Suprapubic skin (tissue), 4 donors: ENCODE measurements around the gene DPYSL5. TPM values are rescaled to one million over a fixed set of nuclear protein-coding genes. Genes with fewer than 3 reads are reported as not detected.

Experiments
- DNase-seq, 2 donors: peaks; one replicate each; pipeline ENCODE4 v3.0.0-alpha.2; 2019; ENCODE audit warnings: low spot score in 2 of 2
- H3K27ac ChIP-seq: fragments of 200-600 bp; sonication (generic); one replicate; pipeline ENCODE4 v1.5.1; 2019
- H3K27me3 ChIP-seq: fragments of 200-600 bp; sonication (generic); one replicate; pipeline ENCODE4 v1.5.1; 2019
- H3K36me3 ChIP-seq: fragments of 200-600 bp; sonication (generic); one replicate; pipeline ENCODE4 v1.5.1; 2019
- H3K4me1 ChIP-seq: fragments of 200-600 bp; sonication (generic); one replicate; pipeline ENCODE4 v1.5.1; 2019
- H3K4me3 ChIP-seq: fragments of 200-600 bp; sonication (generic); one replicate; pipeline ENCODE4 v1.5.1; 2019; ENCODE audit warnings: mild to moderate bottlenecking
- H3K9me3 ChIP-seq: fragments of 200-600 bp; sonication (generic); one replicate; pipeline ENCODE4 v1.5.1; 2019
- CTCF ChIP-seq, 2 donors: fragments of 200-600 bp in 1 of 2; fragments of 450-650 bp in 1 of 2; sonication (generic) in 1 of 2; IDR thresholded peaks; one replicate each; pipeline ENCODE4 v1.5.1; 2016 to 2019; ENCODE audit warnings: antibody characterized with exemption in 2 of 2, mild to moderate bottlenecking in 1 of 2, moderate library complexity in 1 of 2
- EP300 ChIP-seq: sonication (generic); formaldehyde crosslinking; IDR thresholded peaks from one replicate; pipeline ENCODE4 v1.6.1; 2017; ENCODE audit warnings: antibody characterized with exemption
- POLR2A ChIP-seq, 2 donors: fragments of 450-650 bp; IDR thresholded peaks; one replicate each; pipeline ENCODE4 v1.6.1; 2017; ENCODE audit warnings: antibody characterized with exemption in 2 of 2, mild to moderate bottlenecking in 2 of 2, moderate library complexity in 2 of 2
- POLR2AphosphoS5 ChIP-seq, 3 donors: sonication (generic); formaldehyde crosslinking; IDR thresholded peaks; one replicate each; pipeline ENCODE4 v1.6.1; 2017; ENCODE audit warnings: antibody characterized with exemption in 3 of 3
- WGBS: methylation state at CpG from one replicate; pipeline ENCODE4 v1.1.5; 2018; 5-methylcytosine and 5-hydroxymethylcytosine counted together
- total RNA-seq, 4 donors: library from RNA; depleted of rRNA; stranded (reverse); fragments of >200 nt; gene quantifications; one replicate each; pipeline ENCODE4 v1.1.0, GENCODE V29; 2016

Gene DPYSL5
- not detected for total RNA-seq

- H3K27ac ChIP-seq: no peak within 1 kb of the TSS
- peaks cover 38% of the 10 kb centered on the region for H3K4me1 ChIP-seq
- no peaks in the 10 kb centered on the region for H3K36me3 ChIP-seq
- no peaks in the 10 kb centered on the region for H3K9me3 ChIP-seq
- H3K27me3 ChIP-seq: peaks cover 91% of the 10 kb centered on the region
- peak within 1 kb of the TSS; percentile 49 for H3K4me3 ChIP-seq
- DNase-seq: no peak
- TF ChIP-seq POLR2A (IDR thresholded peaks at IDR 0.05) (no peak), EP300 (no peak), CTCF (IDR thresholded peaks at IDR 0.05) (no peak), POLR2AphosphoS5 (IDR thresholded peaks at IDR 0.05) (no peak)
- no CpG with 5 or more reads among the region's 83 CpGs for WGBS
Measured at GRCh38 chr2:26847655-26848335, at the start of gene DPYSL5. DPYSL5 (plus strand) TSS chr2:26848132; CDS start chr2:26898500, 50,368 bp downstream.

GRCh38 chr2:26801328-26801727, 46.6 kb upstream of the DPYSL5 start:
- Histone ChIP-seq H3K36me3 (no peaks in the 10 kb centered on the region), H3K27me3 (no peaks in the 10 kb centered on the region), H3K9me3 (no peaks in the 10 kb centered on the region), H3K27ac (no peak overlapping the region), H3K4me1 (no peaks in the 10 kb centered on the region), H3K4me3 (no peak overlapping the region)
- 83% methylated on average over 4 of the region's 4 CpGs for WGBS
- DNase-seq: no peak
- TF ChIP-seq POLR2A (IDR thresholded peaks at IDR 0.05) (no peak), EP300 (no peak), CTCF (IDR thresholded peaks at IDR 0.05) (no peak), POLR2AphosphoS5 (IDR thresholded peaks at IDR 0.05) (no peak)

- H3K9me3 ChIP-seq: no peaks in the 10 kb centered on the region
- H3K36me3 ChIP-seq: no peaks in the 10 kb centered on the region
- no peaks in the 10 kb centered on the region for H3K4me1 ChIP-seq
- no peaks in the 10 kb centered on the region for H3K27me3 ChIP-seq
- no peak for DNase-seq
- no peak overlapping the region for H3K27ac ChIP-seq
- no peak for TF ChIP-seq CTCF (IDR thresholded peaks at IDR 0.05)
- TF ChIP-seq POLR2AphosphoS5 (IDR thresholded peaks at IDR 0.05): no peak
- no peak for TF ChIP-seq POLR2A (IDR thresholded peaks at IDR 0.05)
- no peak for TF ChIP-seq EP300
- 93% methylated on average over 7 of the region's 7 CpGs for WGBS
- no peak overlapping the region for H3K4me3 ChIP-seq
Measured at GRCh38 chr2:26801796-26802195, 46.1 kb upstream of the DPYSL5 start.

GRCh38 chr2:26805241-26805676, 42.7 kb upstream of the DPYSL5 start:
- Histone ChIP-seq H3K36me3 (no peaks in the 10 kb centered on the region), H3K27me3 (no peaks in the 10 kb centered on the region), H3K4me3 (no peak overlapping the region), H3K9me3 (no peaks in the 10 kb centered on the region), H3K27ac (no peak overlapping the region), H3K4me1 (no peaks in the 10 kb centered on the region)
- 81% methylated on average over 5 of the region's 5 CpGs for WGBS
- no peak for DNase-seq
- no peak for TF ChIP-seq EP300
- TF ChIP-seq CTCF (IDR thresholded peaks at IDR 0.05): no peak
- TF ChIP-seq POLR2A (IDR thresholded peaks at IDR 0.05): no peak
- no peak for TF ChIP-seq POLR2AphosphoS5 (IDR thresholded peaks at IDR 0.05)

- no peak for TF ChIP-seq POLR2AphosphoS5 (IDR thresholded peaks at IDR 0.05)
- no peak for TF ChIP-seq CTCF (IDR thresholded peaks at IDR 0.05)
- no peak for TF ChIP-seq POLR2A (IDR thresholded peaks at IDR 0.05)
- no peak for TF ChIP-seq EP300
- Histone ChIP-seq H3K36me3 (no peaks in the 10 kb centered on the region), H3K9me3 (no peaks in the 10 kb centered on the region), H3K27ac (no peak overlapping the region), H3K4me3 (no peak overlapping the region), H3K4me1 (no peaks in the 10 kb centered on the region), H3K27me3 (peaks cover 3% of the 10 kb centered on the region)
- WGBS: 48% methylated on average over 2 of the region's 2 CpGs
- DNase-seq: no peak
Measured at GRCh38 chr2:26807788-26808460, 40.0 kb upstream of the DPYSL5 start.
